A673 (cell line): ENCODE results near the gene PIMREG. TPM values are rescaled to one million over a fixed set of nuclear protein-coding genes. Genes with fewer than 3 reads are reported as not detected.

ENCODE experiments used
- BruUV-seq: library from RNA; stranded (reverse); fragments of 400-500 nt; replicated peaks from 2 replicates; lab custom pipeline; 2021; lab: Mats Ljungman, UMichigan
- CTCF ChIA-PET: fragments of 300-600 bp; sonication (Branson Sonifier 250); formaldehyde crosslinking; loops from one replicate; lab custom pipeline; 2022; ENCODE audit warnings: antibody characterized with exemption; lab: Charles Lee
- POLR2A ChIA-PET: fragments of 300-600 bp; sonication (Branson Sonifier 250); formaldehyde crosslinking; loops from one replicate; lab custom pipeline; 2022; ENCODE audit warnings: antibody characterized with exemption; ENCODE audit not compliant: low non-redundant PET; lab: Charles Lee
- DNase-seq: peaks from one replicate; pipeline ENCODE4 v3.0.0-alpha.2; 2015; ENCODE audit warnings: low spot score
- H3K27ac ChIP-seq: fragments of 200-600 bp; sonication (generic); 2 replicates; pipeline ENCODE4 v1.5.1; 2016; ENCODE audit warnings: mixed run types, low read depth, mild to moderate bottlenecking, mixed read lengths, antibody characterized with exemption, low read length; ENCODE audit not compliant: poor library complexity, severe bottlenecking
- H3K27me3 ChIP-seq: fragments of 200-600 bp; sonication (generic); replicated peaks from 2 replicates; pipeline ENCODE4 v1.6.1; 2017; ENCODE audit warnings: mixed run types, low read depth, mild to moderate bottlenecking, mixed read lengths, antibody characterized with exemption, low read length; ENCODE audit not compliant: insufficient read depth, poor library complexity
- H3K36me3 ChIP-seq: fragments of 200-600 bp; sonication (generic); 2 replicates; pipeline ENCODE4 v1.6.1; 2016; ENCODE audit warnings: mixed run types, mild to moderate bottlenecking, mixed read lengths, antibody characterized with exemption, low read length; ENCODE audit not compliant: insufficient read depth, poor library complexity, severe bottlenecking
- H3K4me1 ChIP-seq: fragments of 200-600 bp; sonication (generic); 2 replicates; pipeline ENCODE4 v1.6.1; 2017; ENCODE audit warnings: mixed run types, mild to moderate bottlenecking, mixed read lengths, antibody characterized with exemption, low read length; ENCODE audit not compliant: insufficient read depth, poor library complexity, severe bottlenecking
- H3K4me3 ChIP-seq: fragments of 200-600 bp; sonication (generic); 2 replicates; pipeline ENCODE4 v1.5.1; 2016; ENCODE audit warnings: low read depth, mixed run types, mild to moderate bottlenecking, mixed read lengths, low read length; ENCODE audit not compliant: poor library complexity, severe bottlenecking
- H3K9me3 ChIP-seq: fragments of 200-600 bp; sonication (generic); 2 replicates; pipeline ENCODE4 v1.6.1; 2016; ENCODE audit warnings: mixed run types, low read depth, mild to moderate bottlenecking, mixed read lengths, antibody characterized with exemption, low read length; ENCODE audit not compliant: poor library complexity, severe bottlenecking
- EZH2 ChIP-seq: fragments of 200-600 bp; sonication (generic); IDR thresholded peaks from 2 replicates; pipeline ENCODE4 v1.6.1; 2017; ENCODE audit warnings: borderline replicate concordance, low read depth, mild to moderate bottlenecking, mixed read lengths, antibody characterized with exemption, low read length; ENCODE audit not compliant: poor library complexity, severe bottlenecking
- intact Hi-C: fragments of 100-400 bp; cut with micrococcal nuclease; formaldehyde crosslinking; loops from one replicate; pipeline ENCODE4 v1.10.0; 2022; ENCODE audit not compliant: unreplicated experiment
- total RNA-seq: library from RNA; stranded (reverse); gene quantifications from 2 replicates; pipeline ENCODE4 v1.2.3, GENCODE V29; 2021
- TF ChIP-seq, protein P1 (sequence below): fragments of 300-800, 200-600 bp; sonication (generic); conservative IDR thresholded peaks from 2 replicates; pipeline ENCODE4 v1.5.1; 2017; ENCODE audit warnings: low read depth, mild to moderate bottlenecking, antibody characterized with exemption, low read length, moderate library complexity, mixed read lengths

Gene PIMREG
- total RNA-seq, 1 experiment from 2014 or later, result 90.5 TPM

DNA sequence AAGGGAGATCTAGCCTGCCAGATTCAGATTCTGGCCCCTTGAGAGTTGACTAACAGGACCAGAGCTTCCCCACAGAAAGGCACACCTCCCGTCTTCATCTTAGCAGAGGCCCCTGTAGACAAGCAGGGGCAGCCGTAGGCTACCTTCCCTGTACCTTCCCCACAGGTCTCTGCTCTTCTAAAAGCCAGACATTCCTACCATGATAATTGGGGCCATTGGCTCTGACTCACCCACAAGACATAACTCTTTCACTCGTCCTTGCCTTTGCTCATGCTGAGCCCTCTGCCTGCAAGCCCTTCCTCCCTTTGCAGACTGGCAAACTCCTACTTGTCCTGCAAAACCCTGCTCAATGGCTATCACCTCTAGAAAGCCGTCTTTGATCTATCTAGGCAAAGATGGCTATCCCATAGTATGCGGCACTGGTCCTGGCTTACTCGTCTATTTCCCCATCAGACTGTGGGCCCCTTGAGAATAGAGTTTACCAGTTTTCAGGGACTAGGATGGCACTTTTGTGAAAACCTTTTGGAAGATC lies 43.8 kb downstream of the PIMREG start:
- no TSS peak for BruUV-seq
- intact Hi-C loops, result no loop called here
- Histone ChIP-seq H3K36me3 (no peaks in the 10 kb centered on the region), H3K4me1 (peaks cover 24% of the 10 kb centered on the region), H3K27me3 (no peaks in the 10 kb centered on the region), H3K4me3 (no peak overlapping the region), H3K27ac (no peak overlapping the region), H3K9me3 (no peaks in the 10 kb centered on the region)
- no peak for DNase-seq
- ChIA-PET CTCF (no interaction called here), POLR2A (no interaction called here)
- no peak for TF ChIP-seq EZH2
- TF ChIP-seq, protein P1, sequence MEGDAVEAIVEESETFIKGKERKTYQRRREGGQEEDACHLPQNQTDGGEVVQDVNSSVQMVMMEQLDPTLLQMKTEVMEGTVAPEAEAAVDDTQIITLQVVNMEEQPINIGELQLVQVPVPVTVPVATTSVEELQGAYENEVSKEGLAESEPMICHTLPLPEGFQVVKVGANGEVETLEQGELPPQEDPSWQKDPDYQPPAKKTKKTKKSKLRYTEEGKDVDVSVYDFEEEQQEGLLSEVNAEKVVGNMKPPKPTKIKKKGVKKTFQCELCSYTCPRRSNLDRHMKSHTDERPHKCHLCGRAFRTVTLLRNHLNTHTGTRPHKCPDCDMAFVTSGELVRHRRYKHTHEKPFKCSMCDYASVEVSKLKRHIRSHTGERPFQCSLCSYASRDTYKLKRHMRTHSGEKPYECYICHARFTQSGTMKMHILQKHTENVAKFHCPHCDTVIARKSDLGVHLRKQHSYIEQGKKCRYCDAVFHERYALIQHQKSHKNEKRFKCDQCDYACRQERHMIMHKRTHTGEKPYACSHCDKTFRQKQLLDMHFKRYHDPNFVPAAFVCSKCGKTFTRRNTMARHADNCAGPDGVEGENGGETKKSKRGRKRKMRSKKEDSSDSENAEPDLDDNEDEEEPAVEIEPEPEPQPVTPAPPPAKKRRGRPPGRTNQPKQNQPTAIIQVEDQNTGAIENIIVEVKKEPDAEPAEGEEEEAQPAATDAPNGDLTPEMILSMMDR, result no peak

DNA sequence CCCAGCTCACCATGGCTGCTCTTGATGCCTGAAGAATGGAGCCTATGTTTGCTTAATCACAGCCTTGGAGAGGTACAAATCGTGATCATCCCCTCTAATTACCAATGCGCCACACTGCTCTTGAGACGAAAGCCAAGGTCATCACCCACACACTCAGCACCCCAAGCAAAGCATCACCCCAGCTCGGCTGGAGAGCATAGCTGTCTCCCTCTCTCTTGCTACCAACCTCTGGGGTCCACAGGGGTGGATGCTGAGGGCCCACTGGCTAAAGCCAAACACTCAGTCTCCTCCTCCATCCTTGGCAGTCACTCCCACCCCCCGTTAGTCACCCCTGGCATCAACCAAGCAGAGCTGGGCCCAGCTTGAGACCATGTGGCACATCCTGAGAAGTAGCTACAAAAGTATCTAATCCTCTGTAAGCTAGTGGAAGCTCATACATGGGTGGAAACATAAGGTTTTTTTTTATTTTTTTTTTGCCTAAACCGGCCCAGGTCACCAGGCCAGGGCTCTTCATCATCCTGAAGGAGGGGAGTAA lies 44.8 kb downstream of the PIMREG start:
- intact Hi-C loops, result no loop called here
- Histone ChIP-seq H3K27ac (no peak overlapping the region), H3K27me3 (no peaks in the 10 kb centered on the region), H3K4me3 (no peak overlapping the region), H3K36me3 (no peaks in the 10 kb centered on the region), H3K9me3 (no peaks in the 10 kb centered on the region), H3K4me1 (peaks cover 24% of the 10 kb centered on the region)
- DNase-seq, result no peak
- BruUV-seq, result no TSS peak
- TF ChIP-seq, protein P1, result no peak
- TF ChIP-seq EZH2, result no peak
- CTCF ChIA-PET, result interaction anchor here (0.6 kb wide), 1 partner anchor 1125 kb away, joined by 6 read pairs; the partner anchor contains the start of gene FXR2
- POLR2A ChIA-PET, result no interaction called here

DNA sequence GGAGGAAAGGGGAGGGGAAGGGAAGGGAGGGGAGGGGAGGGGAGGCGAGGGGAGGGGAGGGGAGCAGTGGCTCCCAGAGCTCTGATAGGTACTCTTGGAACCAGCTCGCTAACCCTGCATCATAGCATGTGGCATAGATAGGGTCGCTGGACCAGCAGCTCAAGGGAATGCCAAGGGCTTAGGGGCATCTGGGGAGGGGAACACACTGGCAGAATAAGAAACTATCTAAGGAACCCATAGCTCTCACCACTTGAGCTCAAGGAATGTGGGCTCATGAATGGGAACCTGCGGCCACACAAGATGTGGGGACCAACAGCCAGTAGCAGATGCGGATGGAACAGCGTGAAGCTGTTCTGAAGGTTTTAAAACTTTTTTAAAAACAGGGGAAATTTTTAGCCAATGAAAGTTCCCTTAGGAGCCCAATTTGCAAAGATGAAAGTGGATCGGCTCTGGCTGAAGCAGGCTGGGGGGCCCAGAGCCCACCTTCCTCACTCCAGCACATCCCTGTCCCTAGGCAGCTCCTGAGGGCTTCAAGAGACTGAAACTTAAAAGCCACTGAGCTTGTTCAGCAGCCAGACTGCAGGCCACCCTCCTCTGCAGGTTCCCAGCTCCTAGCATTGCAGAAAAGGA lies 46.9 kb downstream of the PIMREG start:
- no peaks in the 10 kb centered on the region for H3K27me3 ChIP-seq
- no peaks in the 10 kb centered on the region for H3K36me3 ChIP-seq
- TF ChIP-seq EZH2, result no peak
- TF ChIP-seq, protein P1, result no peak
- ChIA-PET CTCF (no interaction called here), POLR2A (no interaction called here)
- H3K4me1 ChIP-seq, result peaks cover 41% of the 10 kb centered on the region
- no peak overlapping the region for H3K27ac ChIP-seq
- no peak overlapping the region for H3K4me3 ChIP-seq
- no peaks in the 10 kb centered on the region for H3K9me3 ChIP-seq
- intact Hi-C loops, result no loop called here
- BruUV-seq, result no TSS peak
- no peak for DNase-seq
